Left lung (tissue), 10 donors: Measurements from ENCODE around the gene GSTT2B. TPM values are rescaled to one million over a fixed set of nuclear protein-coding genes. Genes with fewer than 3 reads are reported as not detected.
"Not testable (repeated sequence)": the region's sequence is repeated elsewhere in the genome, so short reads cannot be mapped to it uniquely, and the experiment has no call there.

Experiments
- ATAC-seq: fragments of 200-7000 bp; cut with Tn5 transposase; one replicate; pipeline ENCODE4 v1.9.1; 2020; ENCODE audit warnings: moderate library complexity
- DNase-seq, 4 donors: peaks; one replicate each; pipeline ENCODE4 v3.0.0-alpha.2; 2013 to 2020
- H3K27ac ChIP-seq, 2 donors: fragments of 200-600 bp; sonication (generic) in 1 of 2; one replicate each; pipeline versions ENCODE4 v1.5.0 to v1.8.0; 2020 to 2021
- H3K27me3 ChIP-seq, 2 donors: fragments of 200-600 bp; sonication (generic) in 1 of 2; one replicate each; pipeline versions ENCODE4 v1.5.0 to v1.8.0; 2020 to 2021
- H3K36me3 ChIP-seq, 2 donors: fragments of 200-600 bp; sonication (generic) in 1 of 2; one replicate each; pipeline versions ENCODE4 v1.5.0 to v1.8.0; 2020 to 2021
- H3K4me1 ChIP-seq, 2 donors: fragments of 200-600 bp; one replicate each; pipeline ENCODE4 v1.8.0; 2021
- H3K4me3 ChIP-seq, 2 donors: fragments of 200-600 bp; sonication (generic) in 1 of 2; one replicate each; pipeline versions ENCODE4 v1.5.0 to v1.8.0; 2020 to 2021; ENCODE audit warnings: mild to moderate bottlenecking in 1 of 2
- H3K9me3 ChIP-seq, 2 donors: fragments of 200-600 bp; sonication (generic) in 1 of 2; one replicate each; pipeline versions ENCODE4 v1.5.0 to v1.8.0; 2020 to 2021
- CTCF ChIP-seq, 2 donors: fragments of 200-600 bp; sonication (generic) in 1 of 2; IDR thresholded peaks; one replicate each; pipeline versions ENCODE4 v1.5.0 to v1.8.0; 2021; ENCODE audit warnings: antibody characterized with exemption in 2 of 2
- intact Hi-C, 2 donors: fragments of 100-400 bp; cut with DNase I; formaldehyde crosslinking; loops; one replicate each; pipeline versions ENCODE4 v1.11.2 to v1.14.2; 2022
- polyA plus RNA-seq, 6 donors: library from polyadenylated mRNA; unstranded; fragments of 120-200 nt; gene quantifications; one replicate each; pipeline ENCODE4 v1.2.1, GENCODE V29; 2013; ENCODE audit not compliant: insufficient read length in 6 of 6
- total RNA-seq, 2 donors: library from RNA; stranded (reverse); fragmentation: NEBNext Ultra II Directional; extraction: Animal tissue kit (Norgen Biotek cat#: 25700); gene quantifications; one replicate each; pipeline ENCODE4 v1.2.1, GENCODE V29; 2021
- donor health status: DM: no; HTN: yes; CAD: no.
- donor health status: DM: no; HTN: no; CAD: no.

Gene GSTT2B
- total and polyA plus RNA-seq, 8 donors = 1.3 to 33.7 (median 10.3) TPM

DNA sequence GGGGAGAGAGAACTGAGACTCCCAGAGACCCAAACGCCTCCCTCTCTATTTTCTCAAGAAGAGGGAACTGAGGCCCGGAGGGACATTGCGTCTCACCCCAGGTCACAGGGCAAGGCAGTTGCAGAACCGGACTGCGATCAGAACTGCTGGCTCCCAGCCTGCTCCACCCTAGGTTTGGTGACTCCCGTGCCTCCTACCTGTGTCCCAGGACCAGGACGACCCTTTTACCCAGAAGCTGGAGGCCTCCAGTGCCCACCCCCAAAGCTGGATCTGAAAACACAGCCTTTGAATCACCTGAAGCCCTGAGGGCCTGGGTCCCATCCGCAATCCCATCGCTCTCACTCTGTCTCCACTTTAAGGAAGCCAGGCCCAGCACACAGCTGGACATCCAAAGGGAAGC is 42.9 kb upstream of the GSTT2B start:
- no peaks in the 10 kb centered on the region for H3K9me3 ChIP-seq
- no peak overlapping the region for H3K27ac ChIP-seq
- TF ChIP-seq CTCF (IDR thresholded peaks at IDR 0.05) = no peak
- ATAC-seq (no peak), DNase-seq (no peak)
- no peaks in the 10 kb centered on the region for H3K36me3 ChIP-seq
- no peaks in the 10 kb centered on the region for H3K27me3 ChIP-seq
- H3K4me1 ChIP-seq = no peaks in the 10 kb centered on the region
- intact Hi-C loops = no loop called here
- H3K4me3 ChIP-seq = no peak overlapping the region

DNA sequence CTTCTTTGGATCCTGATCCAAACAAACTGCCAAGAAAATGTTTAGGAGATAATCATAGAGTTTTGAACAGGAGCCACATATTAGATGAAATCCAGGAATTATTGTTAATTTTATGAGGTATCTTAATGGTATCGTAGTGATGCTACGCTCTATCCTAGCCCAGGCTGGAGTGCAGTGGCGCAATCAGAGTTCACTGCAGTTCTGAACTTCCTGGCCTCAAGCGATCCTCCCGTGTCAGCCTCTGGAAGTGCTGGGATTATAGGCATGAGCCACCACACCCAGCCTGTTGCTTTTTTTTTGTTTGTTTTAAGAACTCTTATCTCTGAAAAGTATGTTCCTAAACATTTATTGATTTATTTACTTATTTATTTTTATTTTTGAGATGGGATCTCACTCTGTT is 41.9 kb upstream of the GSTT2B start:
- no peak for TF ChIP-seq CTCF (IDR thresholded peaks at IDR 0.05)
- H3K27me3 ChIP-seq = no peaks in the 10 kb centered on the region
- no peak for ATAC-seq
- no peaks in the 10 kb centered on the region for H3K4me1 ChIP-seq
- intact Hi-C loops = no loop called here
- no peaks in the 10 kb centered on the region for H3K36me3 ChIP-seq
- no peak overlapping the region for H3K27ac ChIP-seq
- no peaks in the 10 kb centered on the region for H3K9me3 ChIP-seq
- no peak for DNase-seq
- H3K4me3 ChIP-seq = no peak overlapping the region

DNA sequence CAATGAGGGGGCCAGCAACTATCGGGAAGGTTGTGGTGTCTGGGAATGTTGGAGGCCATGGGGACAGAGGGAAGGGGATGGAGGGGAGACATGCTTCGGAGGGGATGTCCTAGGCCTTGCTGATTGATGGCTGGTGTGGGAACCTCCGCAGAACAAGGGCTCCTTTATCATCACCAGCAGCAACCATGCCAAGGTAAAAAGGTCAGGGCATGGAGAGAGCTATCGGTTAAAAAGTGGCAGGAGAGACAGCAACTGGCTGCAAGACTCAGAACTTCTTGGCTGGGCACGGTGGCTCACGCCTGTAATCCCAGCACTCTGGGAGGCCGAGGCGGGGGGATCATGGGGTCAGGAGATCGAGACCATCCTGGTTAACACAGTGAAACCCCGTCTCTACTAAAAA is 41.3 kb upstream of the GSTT2B start:
- intact Hi-C loops = no loop called here
- TF ChIP-seq CTCF (IDR thresholded peaks at IDR 0.05) = no peak
- H3K36me3 ChIP-seq = no peaks in the 10 kb centered on the region
- H3K4me1 ChIP-seq = no peaks in the 10 kb centered on the region
- no peaks in the 10 kb centered on the region for H3K9me3 ChIP-seq
- H3K4me3 ChIP-seq = no peak overlapping the region
- H3K27ac ChIP-seq = no peak overlapping the region
- H3K27me3 ChIP-seq = no peaks in the 10 kb centered on the region
- ATAC-seq (no peak), DNase-seq (no peak)

GRCh38 chr22:24001314-24001713 is 40.3 kb upstream of the GSTT2B start:
- Histone ChIP-seq H3K27ac (no peak overlapping the region), H3K36me3 (no peaks in the 10 kb centered on the region), H3K4me1 (no peaks in the 10 kb centered on the region), H3K27me3 (no peaks in the 10 kb centered on the region), H3K4me3 (no peak overlapping the region), H3K9me3 (no peaks in the 10 kb centered on the region)
- intact Hi-C loops = no loop called here
- TF ChIP-seq CTCF (IDR thresholded peaks at IDR 0.05) = no peak
- ATAC-seq = no peak
- peak in 1 of 4 donors; percentile 74 for DNase-seq

DNA sequence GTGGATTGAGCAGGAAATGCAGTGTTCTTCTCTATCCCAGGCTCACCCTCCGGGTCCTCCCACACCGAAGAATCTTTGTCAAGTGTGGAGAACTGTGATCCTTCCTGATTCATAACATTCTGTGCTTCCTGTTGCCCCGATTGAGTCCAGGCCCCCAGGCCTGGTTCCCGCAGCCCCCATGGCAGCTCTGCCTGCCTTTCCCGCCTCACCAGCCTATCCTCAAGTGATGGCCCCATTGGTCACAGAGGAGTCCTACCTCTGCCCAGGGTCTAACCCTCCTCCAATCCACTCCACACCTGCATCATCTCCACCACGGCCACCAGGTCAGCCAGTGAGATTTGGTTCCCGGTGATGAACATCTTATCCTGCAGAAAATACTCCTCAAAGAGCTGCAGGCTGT is 38.8 kb upstream of the GSTT2B start:
- H3K4me1 ChIP-seq, H3K4me3 ChIP-seq, H3K9me3 ChIP-seq, DNase-seq, ATAC-seq, H3K27me3 ChIP-seq, intact Hi-C loops, H3K27ac ChIP-seq, H3K36me3 ChIP-seq: not testable (repeated sequence)

DNA sequence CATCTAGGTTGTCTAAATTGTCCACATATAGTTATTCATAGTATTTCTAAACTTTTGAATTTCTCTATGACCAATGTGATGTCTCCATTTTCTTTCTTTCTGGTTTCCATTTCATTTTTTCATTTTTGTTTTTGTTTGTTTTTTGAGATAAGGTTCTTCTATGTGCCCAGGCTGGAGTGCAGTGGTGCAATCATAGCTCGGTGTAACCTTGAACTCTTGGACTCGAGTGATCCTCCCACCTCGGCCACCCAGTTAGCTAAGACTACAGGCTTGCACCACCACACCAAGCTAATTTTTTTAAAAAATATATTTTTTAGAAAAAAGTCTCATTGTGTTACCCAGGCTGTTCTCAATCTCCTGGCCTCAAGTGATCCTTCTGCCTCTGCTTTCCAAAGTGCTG is 36.1 kb upstream of the GSTT2B start:
- intact Hi-C loops = no loop called here
- no peaks in the 10 kb centered on the region for H3K4me1 ChIP-seq
- H3K4me3 ChIP-seq = no peak overlapping the region
- DNase-seq = no peak
- H3K36me3 ChIP-seq = no peaks in the 10 kb centered on the region
- no peak overlapping the region for H3K27ac ChIP-seq
- no peak for TF ChIP-seq CTCF (IDR thresholded peaks at IDR 0.05)
- H3K9me3 ChIP-seq = no peaks in the 10 kb centered on the region
- no peak for ATAC-seq
- H3K27me3 ChIP-seq = no peaks in the 10 kb centered on the region

GRCh38 chr22:23993581-23994177 is 32.7 kb upstream of the GSTT2B start:
- DNase-seq = not testable (repeated sequence)

GRCh38 chr22:23993080-23993479 is 32.1 kb upstream of the GSTT2B start:
- H3K27ac ChIP-seq, H3K4me1 ChIP-seq, H3K9me3 ChIP-seq, H3K4me3 ChIP-seq, ATAC-seq, intact Hi-C loops, H3K27me3 ChIP-seq, H3K36me3 ChIP-seq, DNase-seq: not testable (repeated sequence)

More at GRCh38 chr22:23993581-23994177, 32.7 kb upstream of the GSTT2B start:
- H3K27ac ChIP-seq, H3K36me3 ChIP-seq, H3K9me3 ChIP-seq, ATAC-seq, H3K4me1 ChIP-seq, intact Hi-C loops, H3K27me3 ChIP-seq, H3K4me3 ChIP-seq: not testable (repeated sequence)
